A549 (cell line): ENCODE measurements around the gene CD200R1L. TPM values are rescaled to one million over a fixed set of nuclear protein-coding genes. Genes with fewer than 3 reads are reported as not detected.

Source experiments
- ATAC-seq, 2 experiments: fragments of 200-7000 bp in 1 of 2; fragments of >200 bp in 1 of 2; cut with Nextera tagmentation in 1 of 2; cut with Tn5 transposase in 1 of 2; 3 replicates each; pipeline versions ENCODE4 v1.8.0 to v1.9.1; 2018 to 2020; ENCODE audit warnings: mild to moderate bottlenecking in 1 of 2, moderate library complexity in 1 of 2
- CTCF ChIA-PET: fragments of 300-600 bp; sonication (Branson Sonifier 250); formaldehyde crosslinking; extraction: SDS; loops from one replicate; lab custom pipeline; 2021; ENCODE audit warnings: antibody characterized with exemption, inconsistent platforms; lab: Yijun Ruan, JAX
- POLR2A ChIA-PET: fragments of 350-600 bp; formaldehyde crosslinking; extraction: SDS; loops from one replicate; lab custom pipeline; 2021; ENCODE audit warnings: antibody characterized with exemption, inconsistent platforms; lab: Yijun Ruan, JAX
- DNase-seq, 2 experiments: peaks; one replicate each; pipeline versions ENCODE4 v3.0.0 to v3.0.0-alpha.2; 2011 to 2016; ENCODE audit warnings: low read depth in 1 of 2, low spot score in 1 of 2
- FAIRE-seq: peaks from 2 replicates; lab custom pipeline; 2011; peaks lifted over from hg19 to GRCh38; lab: Jason Lieb, UNC
- H3K27ac ChIP-seq, 2 experiments: fragments of >200 bp; sonication (Bioruptor Twin); formaldehyde crosslinking; 3 replicates each; pipeline ENCODE4 v1.5.1; 2016 to 2017
- H3K4me1 ChIP-seq: fragments of >200 bp; sonication (Bioruptor Twin); formaldehyde crosslinking; 3 replicates; pipeline ENCODE4 v1.6.1; 2016
- H3K4me2 ChIP-seq: fragments of >200 bp; sonication (Bioruptor Twin); formaldehyde crosslinking; 3 replicates; pipeline ENCODE4 v1.6.1; 2016
- H3K4me3 ChIP-seq: fragments of >200 bp; sonication (Bioruptor Twin); formaldehyde crosslinking; 3 replicates; pipeline ENCODE4 v1.5.1; 2016
- H3K9me3 ChIP-seq: fragments of >200 bp; sonication (Bioruptor Twin); formaldehyde crosslinking; 3 replicates; pipeline ENCODE4 v1.6.1; 2016
- CBX2 ChIP-seq: fragments of 200-600 bp; sonication (generic); IDR thresholded peaks from 2 replicates; pipeline ENCODE4 v1.6.1; 2016; ENCODE audit warnings: low read depth, mild to moderate bottlenecking, borderline replicate concordance
- CEBPB ChIP-seq, 2 experiments: fragments of >200 bp in 1 of 2; sonication (Bioruptor Twin) in 1 of 2; formaldehyde crosslinking in 1 of 2; IDR thresholded peaks; 2 replicates each; pipeline ENCODE4 v1.6.1; 2012 to 2016
- CHD4 ChIP-seq: fragments of 200-600 bp; sonication (generic); IDR thresholded peaks from 2 replicates; pipeline ENCODE4 v1.6.1; 2016; ENCODE audit warnings: antibody characterized with exemption, mild to moderate bottlenecking, borderline replicate concordance
- EHF ChIP-seq: fragments of 250-450 bp; sonication (Bioruptor Pico); IDR thresholded peaks from 2 replicates; pipeline ENCODE4 v1.5.0; 2020; ENCODE audit warnings: mild to moderate bottlenecking
- FOSL2 ChIP-seq, 2 experiments: fragments of 450-650 bp in 1 of 2; fragments of >200 bp in 1 of 2; sonication (Bioruptor Twin) in 1 of 2; formaldehyde crosslinking; IDR thresholded peaks; 2 replicates each; pipeline versions ENCODE4 v1.5.0 to v1.6.1; 2016 to 2020; ENCODE audit warnings: mild to moderate bottlenecking in 1 of 2, moderate library complexity in 1 of 2
- HDAC2 ChIP-seq: fragments of 200-600 bp; sonication (generic); IDR thresholded peaks from 2 replicates; pipeline ENCODE4 v1.6.1; 2016
- HEYL ChIP-seq: fragments of 250-450 bp; sonication (Bioruptor Pico); IDR thresholded peaks from 2 replicates; pipeline ENCODE4 v1.8.0; 2021; ENCODE audit warnings: mild to moderate bottlenecking, moderate library complexity
- HOXA7 ChIP-seq: fragments of 250-450 bp; sonication (Bioruptor Pico); IDR thresholded peaks from 2 replicates; pipeline ENCODE4 v1.5.0; 2020; ENCODE audit warnings: mild to moderate bottlenecking, moderate library complexity
- HOXB13 ChIP-seq: fragments of 250-450 bp; sonication (Bioruptor Pico); IDR thresholded peaks from 2 replicates; pipeline ENCODE4 v1.5.0; 2020; ENCODE audit warnings: low read depth, mild to moderate bottlenecking, moderate library complexity
- JUNB ChIP-seq: fragments of >200 bp; sonication (Bioruptor Twin); formaldehyde crosslinking; IDR thresholded peaks from 2 replicates; pipeline ENCODE4 v1.6.1; 2016
- KDM1A ChIP-seq: fragments of 200-600 bp; sonication (generic); IDR thresholded peaks from 2 replicates; pipeline ENCODE4 v1.6.1; 2016; ENCODE audit warnings: low read depth, mild to moderate bottlenecking
- MAFK ChIP-seq: fragments of 450-650 bp; IDR thresholded peaks from 2 replicates; pipeline ENCODE4 v1.6.1; 2014; ENCODE audit not compliant: partially characterized antibody
- NPAS2 ChIP-seq: fragments of 250-450 bp; sonication (Bioruptor Pico); IDR thresholded peaks from 2 replicates; pipeline ENCODE4 v1.8.0; 2022; ENCODE audit warnings: mild to moderate bottlenecking, moderate library complexity, borderline replicate concordance
- NR3C1 ChIP-seq: fragments of >200 bp; sonication (Bioruptor Twin); formaldehyde crosslinking; IDR thresholded peaks from 3 replicates; pipeline ENCODE4 v1.6.1; 2017
- RARB ChIP-seq: fragments of 250-450 bp; sonication (Bioruptor Pico); IDR thresholded peaks from 2 replicates; pipeline ENCODE4 v1.8.0; 2021; ENCODE audit warnings: mild to moderate bottlenecking, moderate library complexity
- RNF2 ChIP-seq: fragments of 200-600 bp; sonication (generic); IDR thresholded peaks from 2 replicates; pipeline ENCODE4 v1.6.1; 2016; ENCODE audit warnings: low read depth, mild to moderate bottlenecking, antibody characterized with exemption, moderate library complexity, borderline replicate concordance
- TP53 ChIP-seq: fragments of 250-450 bp; sonication (Bioruptor Pico); IDR thresholded peaks from 2 replicates; pipeline ENCODE4 v1.5.0; 2021; ENCODE audit warnings: mild to moderate bottlenecking, moderate library complexity
- USF2 ChIP-seq: fragments of 450-650 bp; IDR thresholded peaks from 2 replicates; pipeline ENCODE4 v1.6.1; 2014; ENCODE audit warnings: antibody characterized with exemption
- ZNF302 ChIP-seq: fragments of 250-450 bp; sonication (Bioruptor Pico); IDR thresholded peaks from 2 replicates; pipeline ENCODE4 v1.9.0; 2021; ENCODE audit warnings: inconsistent platforms, mild to moderate bottlenecking, moderate library complexity
- WGBS: methylation state at CpG from one replicate; pipeline ENCODE4 v1.1.6; 2017; ENCODE audit errors: missing lambda C conversion rate; 5-methylcytosine and 5-hydroxymethylcytosine counted together
- polyA plus RNA-seq, 4 experiments: library from polyadenylated mRNA; depleted of rRNA in 3 of 4; stranded (reverse); fragments of >200 nt; fragmentation: RNase III in 1 of 4; extraction: RNeasy Plus Mini Kit Qiagen cat#74134 plus additional on column Dnase treatment in 1 of 4; gene quantifications; 2 replicates in 3 of 4; 3 replicates in 1 of 4; pipeline ENCODE4 v1.2.3, GENCODE V29; 2011 to 2017
- TF ChIP-seq, protein P1 (sequence below): IDR thresholded peaks from 2 replicates; pipeline ENCODE4 v1.6.1; 2012
- TF ChIP-seq, protein P2 (sequence below): IDR thresholded peaks from 2 replicates; pipeline ENCODE4 v1.6.1; 2012; ENCODE audit warnings: low read depth, borderline replicate concordance
- TF ChIP-seq, protein P3 (sequence below): fragments of >200 bp; sonication (Bioruptor Twin); formaldehyde crosslinking; IDR thresholded peaks from 3 replicates; pipeline ENCODE4 v1.5.1; 2016
- TF ChIP-seq, protein P4 (sequence below): fragments of 250-450 bp; sonication (Bioruptor Pico); IDR thresholded peaks from 2 replicates; pipeline ENCODE4 v1.5.0; 2021; ENCODE audit warnings: mild to moderate bottlenecking, moderate library complexity, borderline replicate concordance

Gene CD200R1L
- polyA plus RNA-seq, 2 of the 4 experiments (the other 2 are of a cell fraction), result 0.10 TPM; not detected in 1

DNA sequence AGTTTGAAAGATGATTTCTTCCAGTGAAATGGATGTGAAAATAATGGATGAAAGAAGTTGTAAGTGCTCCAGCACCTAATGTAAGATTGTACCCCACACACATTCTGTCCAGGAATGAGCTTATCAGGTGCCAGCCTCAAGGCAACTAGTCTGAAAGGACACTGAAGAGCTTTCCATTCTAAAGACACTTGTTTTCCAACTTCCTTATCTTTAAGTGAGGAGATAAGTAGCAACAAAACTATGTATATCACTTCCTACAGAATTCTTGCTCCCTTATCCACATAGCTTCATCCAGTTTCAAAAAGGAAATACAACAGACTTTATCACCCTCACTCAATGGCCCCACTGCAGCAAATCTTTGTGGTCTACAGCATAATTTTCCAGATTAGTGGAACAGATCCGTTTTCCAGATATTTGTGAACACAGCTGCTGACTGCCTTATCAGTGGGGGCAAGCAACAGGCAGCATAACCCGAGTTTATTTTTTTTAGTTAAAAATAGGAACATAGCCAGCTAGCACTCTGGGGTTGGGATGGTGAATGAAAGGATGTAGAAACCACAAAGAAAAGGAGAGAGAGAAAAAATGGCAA lies 60.6 kb downstream of the CD200R1L start:
- H3K27ac ChIP-seq, result no peak overlapping the region
- DNase-seq, result no peak
- CTCF ChIA-PET, result interaction anchor here (0.7 to 2.5 kb wide), 6 partner anchors 8 to 143 kb away, joined by 3 to 11 read pairs (median 3); no protein-coding TSS in a partner anchor
- POLR2A ChIA-PET, result no interaction called here
- ATAC-seq, result no peak
- WGBS, result 44% methylated on average over 2 of the region's 2 CpGs
- H3K4me1 ChIP-seq, result peaks cover 13% of the 10 kb centered on the region
- no peak overlapping the region for H3K4me3 ChIP-seq
- no peak for TF ChIP-seq HOXA7
- no peak for TF ChIP-seq RNF2
- TF ChIP-seq, protein P1, sequence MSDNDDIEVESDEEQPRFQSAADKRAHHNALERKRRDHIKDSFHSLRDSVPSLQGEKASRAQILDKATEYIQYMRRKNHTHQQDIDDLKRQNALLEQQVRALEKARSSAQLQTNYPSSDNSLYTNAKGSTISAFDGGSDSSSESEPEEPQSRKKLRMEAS, result no peak
- TF ChIP-seq, protein P2, sequence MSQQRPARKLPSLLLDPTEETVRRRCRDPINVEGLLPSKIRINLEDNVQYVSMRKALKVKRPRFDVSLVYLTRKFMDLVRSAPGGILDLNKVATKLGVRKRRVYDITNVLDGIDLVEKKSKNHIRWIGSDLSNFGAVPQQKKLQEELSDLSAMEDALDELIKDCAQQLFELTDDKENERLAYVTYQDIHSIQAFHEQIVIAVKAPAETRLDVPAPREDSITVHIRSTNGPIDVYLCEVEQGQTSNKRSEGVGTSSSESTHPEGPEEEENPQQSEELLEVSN, result no peak
- TF ChIP-seq NPAS2 (CRISPR knock-in tag), result no peak
- TF ChIP-seq ZNF302 (CRISPR knock-in tag), result no peak
- TF ChIP-seq EHF (CRISPR knock-in tag), result no peak
- TF ChIP-seq NR3C1, result no peak
- no peak for TF ChIP-seq TP53 (CRISPR knock-in tag)
- no peak for TF ChIP-seq HDAC2
- no peak for TF ChIP-seq CEBPB (IDR thresholded peaks at IDR 0.05)
- TF ChIP-seq CHD4, result no peak
- TF ChIP-seq, protein P3, sequence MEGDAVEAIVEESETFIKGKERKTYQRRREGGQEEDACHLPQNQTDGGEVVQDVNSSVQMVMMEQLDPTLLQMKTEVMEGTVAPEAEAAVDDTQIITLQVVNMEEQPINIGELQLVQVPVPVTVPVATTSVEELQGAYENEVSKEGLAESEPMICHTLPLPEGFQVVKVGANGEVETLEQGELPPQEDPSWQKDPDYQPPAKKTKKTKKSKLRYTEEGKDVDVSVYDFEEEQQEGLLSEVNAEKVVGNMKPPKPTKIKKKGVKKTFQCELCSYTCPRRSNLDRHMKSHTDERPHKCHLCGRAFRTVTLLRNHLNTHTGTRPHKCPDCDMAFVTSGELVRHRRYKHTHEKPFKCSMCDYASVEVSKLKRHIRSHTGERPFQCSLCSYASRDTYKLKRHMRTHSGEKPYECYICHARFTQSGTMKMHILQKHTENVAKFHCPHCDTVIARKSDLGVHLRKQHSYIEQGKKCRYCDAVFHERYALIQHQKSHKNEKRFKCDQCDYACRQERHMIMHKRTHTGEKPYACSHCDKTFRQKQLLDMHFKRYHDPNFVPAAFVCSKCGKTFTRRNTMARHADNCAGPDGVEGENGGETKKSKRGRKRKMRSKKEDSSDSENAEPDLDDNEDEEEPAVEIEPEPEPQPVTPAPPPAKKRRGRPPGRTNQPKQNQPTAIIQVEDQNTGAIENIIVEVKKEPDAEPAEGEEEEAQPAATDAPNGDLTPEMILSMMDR, result no peak
- TF ChIP-seq FOSL2 (IDR thresholded peaks at IDR 0.05), result no peak
- no peak for TF ChIP-seq FOSL2 (CRISPR knock-in tag; IDR thresholded peaks at IDR 0.05)
- TF ChIP-seq MAFK, result no peak
- no peak for TF ChIP-seq CBX2
- no peak for TF ChIP-seq RARB (CRISPR knock-in tag)
- TF ChIP-seq JUNB, result no peak
- TF ChIP-seq HOXB13, result no peak
- peaks cover 14% of the 10 kb centered on the region; the same call in 2 of the 3 replicates for H3K9me3 ChIP-seq
- FAIRE-seq, result no peak
- H3K4me2 ChIP-seq, result no peak overlapping the region

DNA sequence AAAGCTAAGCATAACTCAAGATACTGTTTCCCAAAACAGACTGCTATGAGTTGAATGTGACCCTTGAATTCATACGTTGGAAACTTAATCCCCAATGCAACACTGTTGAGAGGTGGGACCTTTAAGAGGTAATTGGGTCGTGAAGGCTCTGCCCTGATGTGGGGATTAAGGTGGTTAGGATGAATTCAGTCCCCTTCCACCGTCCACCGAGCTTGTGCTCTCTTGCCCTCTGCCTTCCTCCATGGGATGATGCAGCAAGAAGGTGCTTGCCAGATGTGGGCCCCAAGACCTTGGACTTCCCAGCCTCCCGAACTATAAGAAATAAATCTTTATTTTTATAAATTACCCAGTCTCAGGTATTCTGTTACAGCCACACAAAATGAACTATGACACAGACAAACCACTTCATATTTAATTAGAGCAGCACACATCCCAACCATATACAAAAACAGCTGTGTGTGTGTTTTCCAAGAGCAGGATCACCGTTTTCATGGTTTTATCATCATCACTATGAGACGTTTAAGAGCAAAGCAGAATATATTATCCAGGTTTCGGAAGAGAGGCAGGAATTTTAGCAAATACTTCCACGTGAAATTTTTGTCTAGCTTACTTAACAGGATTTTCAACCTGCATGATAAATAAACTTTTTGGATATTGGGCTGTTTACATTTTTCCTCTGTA lies 61.2 kb downstream of the CD200R1L start:
- ChIA-PET POLR2A (no interaction called here), CTCF (interaction anchor here (0.6 to 2.5 kb wide), 7 partner anchors 9 to 142 kb away, joined by 3 to 11 read pairs (median 3); no protein-coding TSS in a partner anchor)
- H3K9me3 ChIP-seq, result peaks cover 14% of the 10 kb centered on the region; the same call in 2 of the 3 replicates
- DNase-seq, result no peak
- no peak for ATAC-seq
- 76% methylated on average over 9 of the region's 9 CpGs for WGBS
- H3K4me2 ChIP-seq, result no peak overlapping the region
- H3K27ac ChIP-seq, result no peak overlapping the region
- no peak overlapping the region for H3K4me3 ChIP-seq
- no peak for FAIRE-seq
- TF ChIP-seq TP53 (CRISPR knock-in tag) (no peak), HEYL (no peak)
- H3K4me1 ChIP-seq, result peaks cover 19% of the 10 kb centered on the region

GRCh38 chr3:112782491-112782890 lies 64.2 kb downstream of the CD200R1L start:
- FAIRE-seq, result no peak
- no peak for ATAC-seq
- TF ChIP-seq, protein P4, sequence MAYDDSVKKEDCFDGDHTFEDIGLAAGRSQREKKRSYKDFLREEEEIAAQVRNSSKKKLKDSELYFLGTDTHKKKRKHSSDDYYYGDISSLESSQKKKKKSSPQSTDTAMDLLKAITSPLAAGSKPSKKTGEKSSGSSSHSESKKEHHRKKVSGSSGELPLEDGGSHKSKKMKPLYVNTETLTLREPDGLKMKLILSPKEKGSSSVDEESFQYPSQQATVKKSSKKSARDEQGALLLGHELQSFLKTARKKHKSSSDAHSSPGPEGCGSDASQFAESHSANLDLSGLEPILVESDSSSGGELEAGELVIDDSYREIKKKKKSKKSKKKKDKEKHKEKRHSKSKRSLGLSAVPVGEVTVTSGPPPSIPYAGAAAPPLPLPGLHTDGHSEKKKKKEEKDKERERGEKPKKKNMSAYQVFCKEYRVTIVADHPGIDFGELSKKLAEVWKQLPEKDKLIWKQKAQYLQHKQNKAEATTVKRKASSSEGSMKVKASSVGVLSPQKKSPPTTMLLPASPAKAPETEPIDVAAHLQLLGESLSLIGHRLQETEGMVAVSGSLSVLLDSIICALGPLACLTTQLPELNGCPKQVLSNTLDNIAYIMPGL (CRISPR knock-in tag), result no peak
- TF ChIP-seq USF2 (no peak), KDM1A (no peak), NPAS2 (CRISPR knock-in tag) (no peak)
- peaks cover 5% of the 10 kb centered on the region; the same call in 1 of the 3 replicates for H3K9me3 ChIP-seq
- H3K4me2 ChIP-seq, result no peak overlapping the region
- CTCF ChIA-PET, result interaction anchor here (1.3 to 1.4 kb wide), 2 partner anchors 21 to 28 kb away, joined by 3 to 4 read pairs; no protein-coding TSS in a partner anchor
- H3K27ac ChIP-seq, result peak overlapping the region; percentile 83 to 87; a peak in 4 of 6 replicates
- 43% methylated on average over 2 of the region's 2 CpGs for WGBS
- POLR2A ChIA-PET, result no interaction called here
- DNase-seq, result no peak
- H3K4me1 ChIP-seq, result peaks cover 46% of the 10 kb centered on the region
- no peak overlapping the region for H3K4me3 ChIP-seq
